Mucosa of stomach (tissue), 1 donor: ENCODE data around the gene CFAP221.

ENCODE experiments used
- H3K27me3 ChIP-seq: one replicate; pipeline ENCODE4 v1.7.0; 2013; ENCODE audit warnings: mild to moderate bottlenecking, low read length; ENCODE audit not compliant: control insufficient read depth, insufficient read depth
- H3K36me3 ChIP-seq: one replicate; pipeline ENCODE4 v1.7.0; 2013; ENCODE audit warnings: low read length; ENCODE audit not compliant: control insufficient read depth, insufficient read depth
- H3K4me1 ChIP-seq: one replicate; pipeline ENCODE4 v1.7.0; 2013; ENCODE audit warnings: mild to moderate bottlenecking, low read length; ENCODE audit not compliant: control insufficient read depth, insufficient read depth
- H3K4me3 ChIP-seq: one replicate; pipeline ENCODE4 v1.7.0; 2013; ENCODE audit warnings: low read length
- H3K9ac ChIP-seq: one replicate; pipeline ENCODE4 v1.7.0; 2013; ENCODE audit warnings: mild to moderate bottlenecking, low read length, moderate library complexity
- H3K9me3 ChIP-seq: one replicate; pipeline ENCODE4 v1.7.0; 2013; ENCODE audit warnings: mild to moderate bottlenecking, low read length, moderate library complexity; ENCODE audit not compliant: control insufficient read depth
- donor health status: Pancreatic carcinoma.

The CFAP221 gene

GRCh38 chr2:119521433-119522050, 22.7 kb upstream of the CFAP221 start:
- Histone ChIP-seq H3K27me3 (peaks cover 28% of the 10 kb centered on the region), H3K4me1 (peaks cover 6% of the 10 kb centered on the region), H3K36me3 (no peaks in the 10 kb centered on the region), H3K9me3 (no peaks in the 10 kb centered on the region), H3K9ac (no peak overlapping the region), H3K4me3 (no peak overlapping the region)

GRCh38 chr2:119522671-119523070, 21.6 kb upstream of the CFAP221 start:
- no peak overlapping the region for H3K4me3 ChIP-seq
- no peaks in the 10 kb centered on the region for H3K36me3 ChIP-seq
- no peak overlapping the region for H3K9ac ChIP-seq
- H3K9me3 ChIP-seq: no peaks in the 10 kb centered on the region
- H3K4me1 ChIP-seq: peaks cover 4% of the 10 kb centered on the region
- peaks cover 28% of the 10 kb centered on the region for H3K27me3 ChIP-seq

DNA sequence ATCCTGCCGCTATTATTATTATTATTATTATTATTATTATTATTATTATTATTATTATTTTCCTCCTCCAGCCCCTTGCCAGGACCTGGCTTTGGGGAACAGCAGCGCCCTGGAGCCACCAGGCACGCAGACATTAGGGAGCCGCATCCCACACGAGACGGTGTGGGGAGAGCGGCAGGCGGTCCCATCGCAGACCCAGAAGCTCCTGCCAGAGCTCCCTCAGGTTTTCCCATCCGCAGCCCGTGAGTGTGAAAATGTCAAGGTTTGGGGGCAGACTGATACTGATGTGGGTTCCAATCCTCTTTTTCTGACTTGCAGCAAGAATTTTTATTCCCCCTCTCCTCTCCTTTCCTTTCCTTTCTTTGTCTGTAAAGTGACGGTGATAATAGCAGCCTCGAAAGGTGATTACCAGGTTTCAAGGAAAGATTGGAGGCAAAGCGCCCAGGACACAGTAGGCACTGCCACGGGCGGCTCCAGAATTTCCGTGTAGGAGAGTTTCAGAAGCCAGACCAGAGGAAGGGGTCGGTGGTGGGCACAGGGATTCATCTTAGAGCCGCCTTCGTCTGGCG, 20.8 kb upstream of the CFAP221 start:
- no peak overlapping the region for H3K4me3 ChIP-seq
- no peaks in the 10 kb centered on the region for H3K4me1 ChIP-seq
- no peaks in the 10 kb centered on the region for H3K9me3 ChIP-seq
- H3K36me3 ChIP-seq: no peaks in the 10 kb centered on the region
- H3K9ac ChIP-seq: peak overlapping the region; percentile 28
- H3K27me3 ChIP-seq: peaks cover 28% of the 10 kb centered on the region

DNA sequence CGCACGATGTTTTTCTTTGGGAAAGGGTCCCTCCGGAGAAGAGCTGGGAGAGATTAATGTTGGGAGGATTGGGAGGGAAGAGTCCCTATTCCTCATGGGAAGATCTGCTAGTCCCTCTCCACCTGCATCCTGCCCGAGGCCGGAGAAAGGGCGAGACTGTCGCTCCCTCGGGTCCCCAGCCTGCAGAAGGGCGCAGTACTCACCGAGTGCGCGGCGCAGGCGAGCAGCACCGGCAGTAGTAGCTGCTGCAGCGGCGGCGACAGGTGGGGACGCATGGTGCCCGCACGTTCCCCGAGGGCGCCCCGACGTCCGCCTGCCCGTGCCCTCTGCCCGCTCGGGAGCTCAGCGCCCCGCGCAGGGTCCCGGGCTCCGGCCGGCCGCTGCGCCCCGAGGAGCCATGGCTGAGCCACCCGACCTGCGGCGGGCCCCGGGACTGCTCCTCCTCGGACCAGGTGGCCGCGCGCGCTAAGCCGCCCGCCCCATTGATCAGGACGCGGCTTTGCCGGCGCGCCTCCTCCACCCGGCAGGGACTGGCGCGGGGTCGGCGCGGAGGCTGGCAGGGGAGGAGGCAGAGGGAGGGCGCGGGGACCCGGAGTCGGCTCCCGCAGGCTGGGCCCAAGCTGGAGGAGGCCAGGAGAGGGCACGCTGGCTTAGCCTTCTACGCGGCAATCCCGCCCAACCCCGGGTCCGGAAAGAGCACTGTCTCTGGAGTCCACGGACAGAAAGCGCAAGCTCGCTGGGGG, 20.1 kb upstream of the CFAP221 start, which contains the start of gene SCTR:
SCTR (minus strand) TSS at position 532 of the 743 bp plus-strand sequence; CDS start at position 275, 257 bp downstream.
- Histone ChIP-seq H3K9me3 (no peaks in the 10 kb centered on the region), H3K9ac (peak within 1 kb of the TSS; percentile 28), H3K4me1 (no peaks in the 10 kb centered on the region), H3K27me3 (peaks cover 28% of the 10 kb centered on the region), H3K36me3 (no peaks in the 10 kb centered on the region), H3K4me3 (no peak within 1 kb of the TSS)

GRCh38 chr2:119525614-119526013, 18.6 kb upstream of the CFAP221 start:
- peaks cover 28% of the 10 kb centered on the region for H3K27me3 ChIP-seq
- no peaks in the 10 kb centered on the region for H3K36me3 ChIP-seq
- H3K9me3 ChIP-seq: no peaks in the 10 kb centered on the region

DNA sequence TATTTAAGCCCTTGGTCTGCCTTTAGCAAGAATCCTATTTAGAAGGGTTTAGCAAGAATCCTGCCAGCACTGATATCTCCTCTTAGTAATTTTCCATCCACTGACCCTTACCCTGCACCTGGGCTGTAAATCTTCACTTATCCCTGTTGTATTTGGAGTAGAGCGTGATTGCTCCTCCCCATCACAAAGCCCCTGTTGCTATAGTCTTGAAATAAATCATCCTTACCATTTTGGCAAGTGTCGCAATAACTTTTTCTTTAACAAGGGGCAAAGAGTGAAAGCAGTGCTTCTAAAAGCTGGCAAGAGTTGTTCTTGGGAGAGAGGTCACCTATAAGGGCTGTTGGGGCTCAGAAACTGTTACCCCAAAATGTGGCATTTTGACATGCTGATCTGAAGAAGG, 16.2 kb upstream of the CFAP221 start:
- H3K27me3 ChIP-seq: peaks cover 20% of the 10 kb centered on the region
- H3K9ac ChIP-seq: no peak overlapping the region
- H3K4me1 ChIP-seq: no peaks in the 10 kb centered on the region
- no peaks in the 10 kb centered on the region for H3K36me3 ChIP-seq
- H3K9me3 ChIP-seq: no peaks in the 10 kb centered on the region
- no peak overlapping the region for H3K4me3 ChIP-seq

More at GRCh38 chr2:119525614-119526013, 18.6 kb upstream of the CFAP221 start:
- Histone ChIP-seq H3K9ac (no peak overlapping the region), H3K4me1 (no peaks in the 10 kb centered on the region), H3K4me3 (no peak overlapping the region)

GRCh38 chr2:119531292-119531691, 13.0 kb upstream of the CFAP221 start:
- Histone ChIP-seq H3K9ac (no peak overlapping the region), H3K36me3 (no peaks in the 10 kb centered on the region), H3K4me1 (peaks cover 5% of the 10 kb centered on the region), H3K4me3 (no peak overlapping the region), H3K27me3 (no peaks in the 10 kb centered on the region), H3K9me3 (no peaks in the 10 kb centered on the region)

DNA sequence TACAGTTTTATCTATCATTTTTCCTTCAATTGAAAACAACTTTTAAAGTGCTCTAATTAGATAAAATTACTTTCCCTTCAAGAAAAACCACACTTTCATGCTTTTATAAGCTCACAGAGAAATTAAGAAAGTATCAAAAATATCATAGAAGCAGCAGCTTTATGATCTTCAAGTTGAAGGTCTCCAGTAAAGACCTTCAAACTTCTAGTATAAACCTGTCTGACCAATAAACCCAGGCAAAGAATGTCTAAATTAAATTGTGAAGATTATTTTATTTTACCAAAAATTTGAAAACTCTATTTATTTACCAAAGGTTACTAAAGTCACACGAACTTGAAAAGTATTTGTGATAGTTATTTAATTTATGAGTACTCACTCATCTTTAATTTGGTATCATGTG, 10.7 kb upstream of the CFAP221 start:
- H3K9ac ChIP-seq: no peak overlapping the region

DNA sequence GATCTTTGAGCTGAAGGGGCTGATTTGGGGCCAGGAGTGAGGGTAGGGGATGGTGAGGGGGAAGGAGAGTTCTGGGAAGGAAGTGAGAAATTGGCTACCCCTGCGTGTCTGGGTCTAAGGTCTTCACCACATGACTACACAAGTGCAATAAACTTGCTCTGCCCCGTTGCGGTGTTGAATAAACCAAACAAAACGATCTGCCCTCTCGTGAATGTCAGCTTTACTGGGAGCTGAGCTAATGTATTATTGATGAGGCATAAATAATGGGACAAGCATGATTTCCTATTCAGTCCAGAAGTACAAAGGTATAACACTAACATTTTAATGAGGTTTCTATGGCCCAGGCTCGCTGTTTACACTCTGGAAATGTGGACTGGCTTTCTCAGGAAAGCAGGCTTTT, 8.0 kb upstream of the CFAP221 start:
- H3K9ac ChIP-seq: no peak overlapping the region
- H3K9me3 ChIP-seq: no peaks in the 10 kb centered on the region
- H3K4me3 ChIP-seq: no peak overlapping the region
- H3K4me1 ChIP-seq: peaks cover 21% of the 10 kb centered on the region
- no peaks in the 10 kb centered on the region for H3K36me3 ChIP-seq
- H3K27me3 ChIP-seq: no peaks in the 10 kb centered on the region

More for the DNA sequence above, 10.7 kb upstream of the CFAP221 start:
- H3K36me3 ChIP-seq: no peaks in the 10 kb centered on the region
- H3K4me1 ChIP-seq: peaks cover 21% of the 10 kb centered on the region
- no peaks in the 10 kb centered on the region for H3K9me3 ChIP-seq
- no peaks in the 10 kb centered on the region for H3K27me3 ChIP-seq
- no peak overlapping the region for H3K4me3 ChIP-seq

- peaks cover 21% of the 10 kb centered on the region for H3K4me1 ChIP-seq
- no peaks in the 10 kb centered on the region for H3K27me3 ChIP-seq
- no peak overlapping the region for H3K4me3 ChIP-seq
- H3K9ac ChIP-seq: no peak overlapping the region
- no peaks in the 10 kb centered on the region for H3K36me3 ChIP-seq
- H3K9me3 ChIP-seq: no peaks in the 10 kb centered on the region
Measured at GRCh38 chr2:119536707-119537106, 7.5 kb upstream of the CFAP221 start.

- no peaks in the 10 kb centered on the region for H3K9me3 ChIP-seq
- H3K36me3 ChIP-seq: no peaks in the 10 kb centered on the region
- H3K27me3 ChIP-seq: no peaks in the 10 kb centered on the region
- no peak overlapping the region for H3K9ac ChIP-seq
- H3K4me3 ChIP-seq: no peak overlapping the region
- H3K4me1 ChIP-seq: peaks cover 21% of the 10 kb centered on the region
Measured at GRCh38 chr2:119537792-119538191, 6.5 kb upstream of the CFAP221 start.

DNA sequence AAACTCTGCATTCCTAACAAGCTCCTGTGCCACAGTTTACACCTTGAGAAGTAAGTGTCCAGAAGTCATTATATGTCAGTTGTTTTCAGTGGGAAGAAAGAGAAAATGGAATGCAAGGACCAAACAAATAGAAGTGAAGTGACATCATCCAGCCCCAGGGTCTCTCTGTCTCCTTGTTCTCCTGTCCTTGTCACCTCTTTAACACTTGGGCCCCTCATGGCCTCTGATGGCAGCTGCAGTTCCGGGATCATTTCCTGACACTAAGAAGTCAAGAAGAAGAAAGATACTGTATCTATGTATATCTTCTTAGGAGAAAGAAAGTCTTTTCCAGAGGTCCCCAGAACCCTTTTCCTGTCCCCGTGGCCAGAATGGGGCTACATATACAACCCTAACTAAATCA, 2.8 kb upstream of the CFAP221 start:
- H3K4me3 ChIP-seq: no peak overlapping the region
- H3K27me3 ChIP-seq: no peaks in the 10 kb centered on the region
- no peaks in the 10 kb centered on the region for H3K9me3 ChIP-seq
- no peaks in the 10 kb centered on the region for H3K36me3 ChIP-seq
- H3K4me1 ChIP-seq: peaks cover 24% of the 10 kb centered on the region
- H3K9ac ChIP-seq: no peak overlapping the region
